DMS153 treated with DMSO at 0.1 percent for 48 hours (cell line): ENCODE measurements around the gene BHLHE41.

Experiments
- DNase-seq: peaks from one replicate; lab custom pipeline; 2025; ENCODE audit not compliant: unreplicated experiment; lab: John Stamatoyannopoulos, UW

Gene BHLHE41

DNA sequence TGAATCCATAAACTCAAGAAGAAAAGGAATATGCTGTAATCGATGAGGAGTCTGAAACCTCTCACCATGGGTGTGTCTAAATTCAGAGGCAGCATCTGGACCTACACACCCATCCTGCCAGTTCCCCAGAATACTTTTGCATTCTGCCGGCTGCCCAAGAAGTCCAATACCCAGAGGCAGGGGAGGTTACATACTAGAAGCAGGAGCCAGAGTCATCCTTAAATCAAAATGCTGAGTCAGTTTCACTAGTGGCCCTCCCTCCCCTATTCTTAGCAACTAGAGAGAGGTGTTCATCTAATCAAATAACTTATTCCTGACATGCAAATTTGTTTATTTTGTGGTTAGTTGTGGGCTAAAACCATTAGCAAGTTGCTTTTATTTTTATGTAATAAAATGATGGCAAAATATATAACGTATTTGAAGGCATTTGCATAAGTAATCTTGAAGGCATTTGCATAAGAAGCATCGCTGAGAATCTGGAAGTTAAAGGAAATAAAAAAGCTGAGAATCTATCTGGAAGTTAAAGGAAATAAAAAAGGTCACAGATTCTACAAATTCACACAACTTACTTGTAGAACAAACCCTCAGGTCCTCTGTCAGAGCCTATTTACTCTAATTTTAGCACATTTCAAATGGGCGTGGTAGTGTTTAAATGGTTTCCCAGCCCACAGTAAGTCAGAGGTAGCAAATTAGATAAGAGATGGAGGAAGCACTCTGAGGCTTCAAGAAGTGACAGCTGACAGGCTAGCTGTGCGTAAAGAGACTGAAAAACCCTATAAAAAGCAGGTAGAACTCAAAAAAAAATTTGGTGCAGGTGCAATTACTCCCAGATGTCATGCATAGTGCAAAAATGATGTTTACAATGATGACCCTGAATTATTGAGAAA, 7.8 kb downstream of the BHLHE41 start:
- no peak for DNase-seq

DNA sequence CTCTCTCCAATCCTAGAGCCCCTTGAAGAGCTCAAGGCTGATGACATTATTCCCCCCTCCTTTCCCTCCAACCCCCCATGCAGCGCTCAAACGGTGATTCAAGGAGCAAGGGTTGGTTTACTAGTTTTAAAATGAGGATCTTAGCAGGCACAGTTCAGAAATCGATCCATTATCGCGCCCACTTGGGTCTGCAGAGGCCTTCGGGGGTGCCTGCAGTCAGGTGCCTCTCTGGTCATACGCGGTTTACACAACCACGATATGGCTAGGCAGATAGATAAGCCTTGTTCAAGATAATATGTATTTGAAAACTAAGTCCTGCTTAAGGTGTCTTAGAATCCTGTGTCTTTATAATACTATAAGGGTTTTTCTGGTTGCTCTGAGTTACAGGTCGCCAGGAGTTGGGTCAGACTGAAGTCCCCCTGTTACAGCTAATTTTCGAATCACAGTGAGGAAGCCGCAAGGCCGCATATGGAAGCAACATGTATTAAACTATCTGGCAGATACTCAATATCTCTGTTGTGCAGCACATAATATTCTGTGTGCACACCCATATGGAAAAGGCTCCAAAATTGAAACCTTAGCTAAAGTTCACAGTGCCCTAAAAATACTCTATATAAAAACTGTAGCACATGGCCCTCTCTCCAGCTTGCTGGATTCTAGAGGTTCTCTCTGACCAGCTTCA, 10.0 kb downstream of the BHLHE41 start:
- no peak for DNase-seq

DNA sequence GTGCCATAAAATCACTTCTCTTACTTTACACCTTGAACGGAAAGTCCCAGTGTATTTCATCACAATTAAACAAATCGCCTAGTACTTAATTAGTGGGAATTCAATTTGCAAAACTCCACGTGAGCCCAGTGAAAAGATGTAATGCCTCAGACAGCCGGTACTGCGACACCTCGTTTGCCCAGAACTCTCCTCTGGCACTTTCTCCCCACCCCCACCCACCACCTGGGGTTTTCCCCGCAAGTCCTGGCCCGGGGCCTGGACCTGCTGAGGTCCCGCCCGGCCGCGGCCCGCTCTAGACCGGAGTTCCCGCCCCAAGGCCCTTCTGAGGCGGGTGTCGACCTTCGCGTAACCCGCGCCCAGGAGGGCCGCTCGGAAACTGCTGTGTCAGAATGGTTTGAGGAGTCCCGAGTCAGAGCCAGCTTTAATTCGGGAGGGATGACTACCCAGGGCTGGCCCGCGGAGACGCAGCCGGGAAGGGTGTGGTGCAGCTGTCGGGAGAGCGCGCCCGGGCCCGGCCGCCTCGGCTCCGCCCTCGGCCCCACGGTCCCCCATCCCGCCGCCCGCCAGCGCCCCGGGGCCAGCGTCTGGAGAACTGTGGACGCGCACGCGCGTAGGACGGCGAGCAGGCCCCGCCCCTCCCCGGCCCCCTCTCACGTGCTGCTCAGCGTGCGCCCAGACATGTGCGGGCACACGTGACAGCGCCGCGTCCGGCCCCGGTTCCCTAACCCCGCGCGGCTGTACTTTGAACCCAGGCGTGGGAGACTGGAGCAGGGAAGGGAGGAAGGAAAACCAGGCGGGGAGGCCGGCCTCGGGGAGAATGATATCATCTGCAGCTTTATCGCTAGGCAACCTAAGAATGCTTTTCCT, 10.8 kb downstream of the BHLHE41 start:
- DNase-seq, result peak; percentile 55

DNA sequence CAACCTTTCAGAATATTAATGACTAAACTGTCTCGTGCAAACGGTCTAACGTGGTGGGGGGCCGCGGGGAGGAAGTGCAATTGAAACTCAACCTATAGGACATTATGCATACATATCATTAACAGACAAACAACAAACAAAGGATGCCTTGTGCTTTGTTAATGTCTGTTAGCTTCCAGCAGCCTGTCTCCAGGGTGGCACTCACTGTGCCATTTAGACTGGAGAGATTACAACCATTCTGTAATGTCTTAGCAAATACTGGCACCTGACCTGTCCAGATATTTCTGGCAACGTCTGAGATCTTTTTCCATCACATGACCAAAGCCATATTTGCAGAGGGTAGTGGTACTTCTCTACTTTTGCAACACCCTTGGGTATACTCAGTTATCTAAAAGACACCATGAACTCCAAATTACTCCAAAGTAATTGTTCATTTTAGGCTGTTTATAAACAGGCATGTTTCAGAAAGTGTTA, 11.6 kb downstream of the BHLHE41 start:
- DNase-seq, result peak; percentile 30

DNA sequence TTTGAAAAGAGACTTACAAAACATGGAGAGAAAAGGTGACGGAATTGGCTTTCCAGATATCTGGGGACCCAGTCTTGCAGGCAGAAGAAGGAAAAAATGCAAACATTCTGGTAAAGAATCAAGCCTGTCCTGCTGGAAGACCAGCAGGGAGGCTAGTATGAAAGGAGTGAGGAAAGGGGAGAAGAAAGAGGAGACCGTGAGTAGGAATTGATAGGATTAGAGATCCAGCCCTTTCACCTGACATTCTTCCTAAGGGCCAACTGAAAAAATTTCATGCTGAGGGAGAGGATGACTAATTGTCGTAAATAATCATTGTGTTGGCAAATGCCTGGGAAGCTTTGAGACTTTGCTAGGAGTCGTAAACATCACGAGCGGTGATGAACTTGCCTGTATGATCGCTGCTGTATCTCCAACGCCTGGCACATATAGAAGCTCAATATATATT, 12.1 kb downstream of the BHLHE41 start:
- peak; percentile 16 for DNase-seq

DNA sequence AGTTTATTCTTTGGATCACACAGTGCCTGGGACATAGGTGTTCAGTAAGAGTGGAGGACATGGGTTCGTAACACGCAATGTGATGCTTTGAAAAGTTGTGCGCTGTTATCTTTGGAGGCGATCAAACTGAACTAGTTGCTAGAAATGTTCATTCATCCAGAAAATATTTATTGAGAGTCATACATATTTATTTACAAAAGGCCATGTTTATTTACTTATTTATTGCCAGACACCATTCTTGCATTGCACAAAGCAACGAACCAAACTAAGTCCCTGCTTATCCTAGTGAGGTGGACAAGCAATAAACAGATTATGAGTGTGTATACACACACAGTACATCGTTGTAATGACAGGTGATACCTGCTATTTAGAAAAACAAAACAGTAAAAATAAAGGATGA, 12.6 kb downstream of the BHLHE41 start:
- DNase-seq, result no peak

DNA sequence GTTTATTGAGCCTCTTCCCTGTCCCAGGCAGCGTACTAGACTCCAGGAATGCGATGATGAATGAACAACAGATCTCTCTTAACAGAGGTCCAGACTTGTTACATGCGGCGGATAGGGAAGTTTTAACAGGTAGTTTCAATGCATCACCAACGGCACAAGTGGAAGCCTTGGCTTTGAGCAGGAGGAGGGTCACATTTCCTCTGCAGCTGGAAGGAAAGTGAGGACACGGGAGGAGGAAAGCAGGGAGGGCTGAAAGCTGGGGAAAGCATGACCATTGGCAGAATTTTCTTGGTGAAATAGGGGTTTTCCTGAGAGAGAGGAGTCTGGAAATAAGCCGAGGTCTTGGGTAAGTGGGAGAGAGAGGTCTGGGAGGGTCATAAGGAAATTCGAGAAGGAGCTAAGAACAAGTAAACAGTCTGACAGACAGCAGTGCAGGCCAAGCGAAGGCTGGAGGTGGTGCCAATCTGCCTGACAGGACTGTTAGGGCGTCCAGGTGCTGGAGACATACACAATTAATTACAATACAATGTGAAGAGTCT, 15.4 kb downstream of the BHLHE41 start:
- DNase-seq, result no peak

DNA sequence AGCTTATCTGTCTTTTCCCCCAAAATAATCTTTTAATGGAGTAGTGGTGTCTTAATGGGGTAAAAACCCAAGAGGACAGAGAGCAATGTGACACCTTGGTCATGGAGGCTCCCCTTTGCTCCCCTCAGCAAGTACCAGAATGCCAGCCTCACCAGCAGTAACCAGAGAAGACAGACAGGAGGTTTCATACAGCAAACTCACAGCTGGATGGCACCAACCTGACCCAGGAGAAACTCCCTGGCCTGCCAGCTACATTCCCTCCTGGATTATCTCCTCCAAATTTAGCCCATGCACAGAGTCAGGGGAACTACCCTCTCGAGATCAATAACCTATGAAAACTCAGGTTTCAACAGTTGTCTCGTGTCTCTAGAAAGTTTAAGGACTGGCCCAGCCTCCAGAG, 15.9 kb downstream of the BHLHE41 start:
- DNase-seq, result no peak

DNA sequence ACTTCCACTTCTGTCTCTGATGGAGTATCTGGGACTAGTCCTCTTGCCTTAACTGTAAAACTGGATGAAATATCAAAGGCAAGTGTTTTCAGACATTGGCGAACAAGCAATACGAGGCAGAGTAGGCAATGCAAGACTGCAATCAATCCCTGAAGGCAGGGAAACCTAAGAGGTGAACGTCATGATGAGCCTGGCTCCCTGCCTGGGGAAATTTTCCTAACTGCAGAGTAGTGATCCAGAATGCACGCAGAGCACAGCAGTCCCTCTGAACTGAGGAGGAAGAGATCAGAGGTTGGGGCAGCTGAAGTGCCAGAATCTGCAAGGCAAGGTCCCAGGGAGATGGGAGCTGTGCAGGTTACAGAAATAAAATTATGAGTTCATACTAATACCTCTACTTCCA, 18.5 kb downstream of the BHLHE41 start:
- no peak for DNase-seq

DNA sequence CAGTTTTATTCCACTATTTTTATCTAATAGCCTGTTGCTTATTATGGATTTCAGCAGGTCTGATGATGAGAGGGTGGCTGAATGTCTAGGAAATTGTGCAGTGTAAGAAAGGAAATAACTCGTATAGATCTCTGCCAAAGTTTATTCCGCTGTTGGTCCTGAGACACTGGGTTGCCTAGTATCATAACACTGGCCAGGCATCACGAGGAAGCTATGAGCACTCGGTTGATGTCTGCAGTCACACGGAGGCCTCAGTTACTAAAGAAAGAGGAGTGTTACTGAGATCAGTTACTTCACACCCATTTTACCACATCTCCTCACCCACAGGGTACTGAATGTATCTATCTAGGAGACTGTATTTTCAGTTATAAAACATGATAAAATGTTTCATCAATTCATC, 21.9 kb downstream of the BHLHE41 start:
- DNase-seq, result no peak

DNA sequence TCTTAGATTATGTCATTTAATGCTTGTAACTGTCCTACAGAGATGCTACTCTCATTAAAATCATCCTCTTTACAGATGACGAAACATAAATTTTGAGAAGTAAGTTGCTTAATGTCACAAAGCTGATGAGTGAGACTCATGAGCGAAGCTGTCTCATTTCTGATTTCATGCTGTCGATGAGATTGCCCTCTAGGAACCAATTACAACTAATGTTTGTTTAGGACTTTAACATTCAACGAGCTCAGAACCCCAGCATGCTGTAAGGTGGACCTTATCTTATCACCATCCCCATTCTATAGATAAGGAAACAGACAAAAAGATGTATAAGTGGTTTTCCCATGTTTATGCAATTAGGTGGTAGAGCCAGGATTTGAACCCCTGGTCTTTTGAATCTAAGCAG, 23.1 kb downstream of the BHLHE41 start:
- DNase-seq, result no peak

DNA sequence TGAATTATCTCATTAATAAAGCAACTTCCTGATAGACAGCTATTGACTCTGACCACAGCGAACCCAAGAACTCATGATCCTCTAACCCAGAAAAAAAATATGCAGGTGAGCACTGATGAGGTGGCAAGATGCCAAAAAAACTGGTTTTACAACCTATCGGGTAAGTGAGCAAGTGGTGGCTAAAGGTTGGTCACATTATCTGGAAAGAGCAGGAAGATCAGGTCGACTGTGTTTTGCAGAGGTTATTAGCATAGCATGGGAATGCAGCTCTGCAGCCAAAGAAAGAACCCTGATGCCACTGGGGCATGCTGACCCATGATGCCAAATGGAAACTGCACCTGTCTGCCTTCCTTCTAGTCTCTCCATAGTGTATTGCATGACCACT, 23.5 kb downstream of the BHLHE41 start:
- peak; percentile 75 for DNase-seq

DNA sequence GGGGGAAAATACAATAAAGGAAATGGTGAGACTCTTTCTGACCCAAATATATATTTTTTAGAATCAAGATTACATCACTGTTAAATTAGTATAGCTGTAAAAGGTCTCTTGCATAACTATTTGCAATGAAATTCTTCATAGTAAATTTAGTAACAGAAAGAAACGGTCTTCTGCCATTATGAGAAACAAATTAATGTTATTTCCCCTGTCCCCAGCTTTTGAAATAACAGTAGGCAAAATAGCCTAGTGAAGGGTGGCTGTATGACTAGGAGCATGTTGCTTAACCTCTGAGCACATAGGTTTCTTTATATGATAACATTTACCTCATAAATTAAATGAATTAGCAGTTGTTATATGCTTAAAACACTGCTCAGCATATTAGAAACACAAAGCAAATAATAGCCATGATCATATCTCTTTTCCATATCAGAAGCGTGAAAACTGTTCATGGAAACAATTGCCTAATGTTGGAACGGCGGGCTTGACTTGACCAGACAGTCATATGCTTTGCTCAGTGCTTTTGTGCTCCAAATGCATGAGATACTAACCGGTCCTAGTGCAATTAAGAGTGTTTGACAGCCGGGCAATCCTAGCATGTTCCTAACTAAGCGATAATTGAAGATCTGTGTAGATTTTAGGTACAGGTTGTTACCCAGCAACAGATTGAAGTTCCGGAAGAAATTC, 24.0 kb downstream of the BHLHE41 start:
- no peak for DNase-seq

DNA sequence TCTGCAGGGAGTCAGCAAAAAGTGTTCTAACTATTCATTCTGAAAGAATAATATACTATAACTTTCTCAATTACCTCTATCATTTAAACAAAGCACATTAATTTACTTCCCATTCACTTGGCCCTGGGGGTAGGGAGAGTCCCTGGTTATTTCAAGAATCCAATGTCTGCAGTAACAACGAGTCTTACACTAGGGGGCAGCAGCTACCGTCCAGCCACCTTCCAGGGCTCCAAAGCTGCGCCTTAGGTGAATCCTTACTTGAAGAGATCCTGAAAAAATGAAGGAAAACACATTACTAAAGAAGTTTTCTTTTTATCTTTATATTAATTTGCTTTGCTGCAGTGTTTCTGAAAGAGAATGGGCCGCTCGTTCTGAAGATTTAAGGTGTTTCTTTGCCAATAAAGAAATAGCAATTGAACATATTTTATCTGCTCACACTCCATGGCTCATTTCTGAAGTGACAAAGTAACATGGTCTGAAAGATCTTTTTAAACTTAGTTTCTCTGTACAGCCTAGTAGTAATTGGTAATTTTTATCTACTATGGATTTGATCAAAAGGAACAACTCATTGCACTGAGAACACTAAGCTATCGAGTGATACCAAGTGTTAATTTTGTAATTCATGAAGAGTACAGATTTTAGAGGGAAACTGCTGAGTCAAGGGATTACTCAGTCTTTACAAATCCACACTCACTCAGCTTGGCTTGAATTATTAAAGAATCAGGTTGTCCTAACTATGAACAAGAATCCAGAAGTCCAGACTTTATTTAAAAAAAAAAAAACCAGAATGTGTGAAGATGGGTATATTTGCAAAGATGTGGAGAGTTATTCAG, 27.6 kb downstream of the BHLHE41 start:
- DNase-seq, result peak; percentile 79

DNA sequence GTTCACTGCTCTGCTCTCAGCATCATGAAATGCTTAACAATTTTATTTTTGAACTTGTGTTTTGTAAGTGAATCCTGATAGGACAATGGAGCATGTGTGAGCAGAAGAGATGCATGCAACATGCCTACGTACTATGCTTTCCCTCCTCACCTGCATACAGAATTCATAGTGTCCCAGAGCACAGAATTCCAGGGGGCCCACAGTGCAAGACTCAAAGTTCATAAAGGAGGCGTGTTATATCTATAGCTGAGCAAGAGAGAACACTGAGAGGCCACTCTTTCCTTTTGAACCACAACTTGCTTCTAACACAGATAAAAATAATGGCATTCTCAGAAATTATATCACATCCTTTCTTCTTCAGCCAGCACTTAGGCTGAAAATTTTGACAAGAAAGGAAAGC, 28.8 kb downstream of the BHLHE41 start:
- DNase-seq, result no peak

DNA sequence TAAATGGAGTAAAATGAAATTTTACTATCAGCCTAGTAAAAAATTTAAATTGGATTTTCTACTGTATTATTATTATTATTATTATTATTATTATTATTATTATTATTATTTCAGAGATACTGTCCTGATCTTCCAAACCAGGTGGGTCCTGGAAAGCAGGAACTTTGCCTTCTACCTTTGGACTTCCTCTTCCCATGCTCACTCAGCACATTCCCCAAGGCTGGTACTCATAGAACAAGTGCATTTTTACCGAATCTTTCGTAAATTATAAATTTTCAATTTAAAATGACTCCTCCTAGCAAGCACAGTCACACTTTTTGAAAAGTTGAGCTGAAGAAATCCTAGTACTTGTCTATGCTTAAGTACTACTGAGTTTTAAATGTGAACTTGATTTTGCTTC, 29.7 kb downstream of the BHLHE41 start:
- no peak for DNase-seq

DNA sequence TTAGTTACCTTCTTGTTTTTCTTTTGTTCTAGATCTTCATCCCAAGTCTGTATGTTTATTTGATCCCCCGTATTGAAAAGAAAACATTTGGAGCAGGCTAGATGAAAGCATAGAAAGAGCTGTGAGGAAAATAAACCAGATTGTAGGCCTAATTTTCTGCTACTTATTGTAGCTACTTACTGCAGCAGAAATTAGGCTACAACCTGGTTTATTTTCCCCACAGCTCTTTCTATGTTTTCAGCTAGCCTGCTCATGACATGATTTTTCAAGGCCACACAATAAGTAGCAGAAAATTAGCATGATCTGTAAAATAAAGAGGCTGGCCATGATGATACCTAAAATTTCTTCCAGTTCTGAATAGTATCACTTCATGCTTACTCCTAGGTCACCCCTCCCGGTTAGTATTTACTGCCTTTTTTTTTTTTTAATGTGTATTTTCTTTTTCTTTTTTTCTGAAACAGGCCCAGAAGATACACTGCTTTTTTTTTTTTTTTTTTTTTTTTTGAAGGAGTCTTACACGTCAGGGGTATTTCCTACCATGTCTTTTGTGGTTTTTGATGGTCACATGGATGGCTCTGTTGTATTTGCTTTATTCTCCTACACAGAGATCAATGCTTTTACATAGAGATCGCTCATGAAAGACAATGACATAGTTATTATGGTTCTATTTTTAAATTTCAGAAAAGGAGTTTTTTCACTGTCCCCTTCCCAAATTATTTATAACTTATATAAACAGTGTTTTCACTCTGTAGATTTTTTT, 32.3 kb downstream of the BHLHE41 start:
- DNase-seq, result no peak

DNA sequence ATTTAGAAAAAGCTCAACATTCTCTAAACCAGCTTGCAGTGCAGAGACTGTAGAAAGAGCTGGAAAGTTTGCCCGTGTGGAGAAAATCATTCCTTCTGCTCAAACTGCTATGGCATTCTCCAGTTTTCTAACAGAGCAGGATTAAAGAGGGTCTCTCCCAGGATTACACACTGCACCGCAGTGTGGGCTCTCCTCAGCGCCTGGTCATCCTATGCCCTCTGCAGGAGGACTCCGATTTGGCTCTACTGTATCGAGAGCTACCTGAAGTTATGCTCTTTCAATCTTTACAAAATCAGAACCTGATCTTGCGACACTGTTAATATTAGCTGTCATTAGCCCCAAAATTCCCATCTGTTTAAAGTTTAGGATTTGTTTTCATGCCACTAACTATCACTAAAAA, 33.0 kb downstream of the BHLHE41 start:
- DNase-seq, result no peak
